Liver (tissue), 9 donors: ENCODE results near the gene TNN. TPM values are rescaled to one million over a fixed set of nuclear protein-coding genes. Genes with fewer than 3 reads are reported as not detected.

Source experiments
- DNase-seq: peaks from one replicate; pipeline ENCODE4 v3.0.0-alpha.2; 2017; ENCODE audit warnings: low spot score
- H3K27ac ChIP-seq, 2 donors: one replicate each; pipeline ENCODE4 v1.7.0; 2013; ENCODE audit warnings: inconsistent platforms in 2 of 2, low read length in 2 of 2, control low read depth in 1 of 2, low read depth in 1 of 2, mild to moderate bottlenecking in 1 of 2
- H3K27me3 ChIP-seq, 4 donors: one replicate each; pipeline versions ENCODE4 v1.6.1 to v1.7.0; 2013; ENCODE audit warnings: low read length in 3 of 4, inconsistent platforms in 1 of 4, mild to moderate bottlenecking in 1 of 4, moderate library complexity in 1 of 4; ENCODE audit not compliant: control insufficient read depth in 4 of 4, insufficient read depth in 4 of 4
- H3K36me3 ChIP-seq, 4 donors: one replicate each; pipeline versions ENCODE4 v1.6.1 to v1.7.0; 2013; ENCODE audit warnings: low read length in 3 of 4, mild to moderate bottlenecking in 3 of 4, low read depth in 1 of 4, moderate library complexity in 1 of 4; ENCODE audit not compliant: control insufficient read depth in 4 of 4, insufficient read depth in 3 of 4
- H3K4me1 ChIP-seq, 4 donors: one replicate each; pipeline versions ENCODE4 v1.6.1 to v1.7.0; 2013; ENCODE audit warnings: low read length in 3 of 4, mild to moderate bottlenecking in 3 of 4, moderate library complexity in 1 of 4; ENCODE audit not compliant: control insufficient read depth in 4 of 4, insufficient read depth in 4 of 4
- H3K4me3 ChIP-seq, 3 donors: one replicate each; pipeline versions ENCODE4 v1.6.1 to v1.7.0; 2013; ENCODE audit warnings: low read length in 3 of 3, control low read depth in 1 of 3, low read depth in 1 of 3, mild to moderate bottlenecking in 1 of 3
- H3K9ac ChIP-seq, 2 donors: one replicate each; pipeline ENCODE4 v1.7.0; 2013; ENCODE audit warnings: low read length in 2 of 2, mild to moderate bottlenecking in 2 of 2, moderate library complexity in 2 of 2, control low read depth in 1 of 2, low read depth in 1 of 2
- H3K9me3 ChIP-seq, 4 donors: one replicate each; pipeline versions ENCODE4 v1.6.1 to v1.7.0; 2013; ENCODE audit warnings: low read length in 3 of 4; ENCODE audit not compliant: control insufficient read depth in 4 of 4
- CTCF ChIP-seq: fragments of 150-350 bp; IDR thresholded peaks from 2 replicates; pipeline ENCODE4 v1.5.1; 2017; ENCODE audit warnings: improper control_type of control experiment, low read depth, low read length; ENCODE audit not compliant: missing input control
- EGR1 ChIP-seq, 2 donors: IDR thresholded peaks; 2 replicates each; pipeline ENCODE4 v1.6.1; 2016 to 2018; ENCODE audit warnings: antibody characterized with exemption in 2 of 2, low read depth in 2 of 2
- FOXA1 ChIP-seq: IDR thresholded peaks from 2 replicates; pipeline ENCODE4 v1.6.1; 2016; ENCODE audit warnings: antibody characterized with exemption
- FOXA2 ChIP-seq: IDR thresholded peaks from 2 replicates; pipeline ENCODE4 v1.6.1; 2016; ENCODE audit warnings: antibody characterized with exemption
- GABPA ChIP-seq, 2 donors: IDR thresholded peaks in 1 of 2; conservative IDR thresholded peaks in 1 of 2; 2 replicates each; pipeline ENCODE4 v1.6.1; 2016; ENCODE audit warnings: antibody characterized with exemption in 2 of 2, mild to moderate bottlenecking in 1 of 2, moderate library complexity in 1 of 2
- HNF4A ChIP-seq, 2 donors: conservative IDR thresholded peaks; 2 replicates each; pipeline ENCODE4 v1.6.1; 2016; ENCODE audit warnings: antibody characterized with exemption in 2 of 2, mild to moderate bottlenecking in 2 of 2
- HNF4G ChIP-seq: IDR thresholded peaks from 2 replicates; pipeline ENCODE4 v1.6.1; 2016; ENCODE audit warnings: antibody characterized with exemption
- JUND ChIP-seq, 2 donors: IDR thresholded peaks; 2 replicates each; pipeline ENCODE4 v1.6.1; 2016; ENCODE audit warnings: antibody characterized with exemption in 2 of 2
- NR2F2 ChIP-seq: IDR thresholded peaks from 2 replicates; pipeline ENCODE4 v1.6.1; 2016; ENCODE audit warnings: antibody characterized with exemption
- RAD21 ChIP-seq, 2 donors: IDR thresholded peaks; 2 replicates each; pipeline ENCODE4 v1.6.1; 2016; ENCODE audit warnings: antibody characterized with exemption in 2 of 2, mild to moderate bottlenecking in 2 of 2
- RXRA ChIP-seq, 2 donors: IDR thresholded peaks; 2 replicates each; pipeline ENCODE4 v1.6.1; 2017 to 2018; ENCODE audit warnings: antibody characterized with exemption in 2 of 2, mild to moderate bottlenecking in 1 of 2
- SP1 ChIP-seq: IDR thresholded peaks from 2 replicates; pipeline ENCODE4 v1.6.1; 2018; ENCODE audit warnings: antibody characterized with exemption, mild to moderate bottlenecking
- TAF1 ChIP-seq: conservative IDR thresholded peaks from 2 replicates; pipeline ENCODE4 v1.6.1; 2016; ENCODE audit warnings: antibody characterized with exemption, mild to moderate bottlenecking
- YY1 ChIP-seq: IDR thresholded peaks from 2 replicates; pipeline ENCODE4 v1.6.1; 2016; ENCODE audit warnings: antibody characterized with exemption, mild to moderate bottlenecking
- WGBS: extraction: QIAGEN DNeasy Blood & Tissue Kit; methylation state at CpG from one replicate; pipeline ENCODE4 v1.1.7; 2013; 5-methylcytosine and 5-hydroxymethylcytosine counted together
- polyA plus RNA-seq, 2 donors: library from polyadenylated mRNA; stranded (reverse) in 1 of 2; unstranded in 1 of 2; fragments of 200-250 nt in 1 of 2; fragments of >200 nt in 1 of 2; fragmentation: Nextera tagmentation in 1 of 2; extraction: Ambion mirVana in 1 of 2; gene quantifications; one replicate each; pipeline versions ENCODE4 v1.2.1 to v1.2.3, GENCODE V29; 2013 to 2015
- total RNA-seq, 2 donors: library from RNA; depleted of rRNA; stranded (reverse); fragments of >200 nt; gene quantifications; one replicate each; pipeline ENCODE4 v1.2.3, GENCODE V29; 2014
- TF ChIP-seq, protein P1 (sequence below): IDR thresholded peaks from 2 replicates; pipeline ENCODE4 v1.6.1; 2016; ENCODE audit warnings: antibody characterized with exemption
- TF ChIP-seq, protein P2 (sequence below): IDR thresholded peaks from 2 replicates; pipeline ENCODE4 v1.6.1; 2016; ENCODE audit warnings: antibody characterized with exemption
- TF ChIP-seq, protein P3 (sequence below): IDR thresholded peaks from 2 replicates; pipeline ENCODE4 v1.6.1; 2016; ENCODE audit warnings: antibody characterized with exemption
- donor health status: healthy.
- donor health status: healthy.
- donor health status: healthy.
- donor health status: healthy.
- donor health status: healthy.

TNN gene
- total and polyA plus RNA-seq, 4 donors = 0.11 to 1.8 (median 0.80) TPM

GRCh38 chr1:175157200-175157599 lies 89.6 kb downstream of the TNN start:
- peaks cover 3 to 14% (median 11%) of the 10 kb centered on the region in 4 donors for H3K4me1 ChIP-seq
- TF ChIP-seq EGR1 (IDR thresholded peaks at IDR 0.05; ENCODE audit: low read depth in 2 of 2) = no peak
- no peak for TF ChIP-seq RXRA (IDR thresholded peaks at IDR 0.05)
- TF ChIP-seq NR2F2 = no peak
- no peak for TF ChIP-seq JUND (IDR thresholded peaks at IDR 0.05)
- TF ChIP-seq, protein P1, sequence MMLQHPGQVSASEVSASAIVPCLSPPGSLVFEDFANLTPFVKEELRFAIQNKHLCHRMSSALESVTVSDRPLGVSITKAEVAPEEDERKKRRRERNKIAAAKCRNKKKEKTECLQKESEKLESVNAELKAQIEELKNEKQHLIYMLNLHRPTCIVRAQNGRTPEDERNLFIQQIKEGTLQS = no peak
- TF ChIP-seq RAD21 (IDR thresholded peaks at IDR 0.05) = no peak
- TF ChIP-seq, protein P2, sequence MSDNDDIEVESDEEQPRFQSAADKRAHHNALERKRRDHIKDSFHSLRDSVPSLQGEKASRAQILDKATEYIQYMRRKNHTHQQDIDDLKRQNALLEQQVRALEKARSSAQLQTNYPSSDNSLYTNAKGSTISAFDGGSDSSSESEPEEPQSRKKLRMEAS = no peak
- TF ChIP-seq SP1 = no peak
- no peak for TF ChIP-seq CTCF
- no peak for TF ChIP-seq YY1
- TF ChIP-seq HNF4G = no peak
- TF ChIP-seq FOXA2 = no peak
- TF ChIP-seq HNF4A (conservative IDR thresholded peaks at IDR 0.05) = no peak
- TF ChIP-seq TAF1 = no peak
- TF ChIP-seq, protein P3, sequence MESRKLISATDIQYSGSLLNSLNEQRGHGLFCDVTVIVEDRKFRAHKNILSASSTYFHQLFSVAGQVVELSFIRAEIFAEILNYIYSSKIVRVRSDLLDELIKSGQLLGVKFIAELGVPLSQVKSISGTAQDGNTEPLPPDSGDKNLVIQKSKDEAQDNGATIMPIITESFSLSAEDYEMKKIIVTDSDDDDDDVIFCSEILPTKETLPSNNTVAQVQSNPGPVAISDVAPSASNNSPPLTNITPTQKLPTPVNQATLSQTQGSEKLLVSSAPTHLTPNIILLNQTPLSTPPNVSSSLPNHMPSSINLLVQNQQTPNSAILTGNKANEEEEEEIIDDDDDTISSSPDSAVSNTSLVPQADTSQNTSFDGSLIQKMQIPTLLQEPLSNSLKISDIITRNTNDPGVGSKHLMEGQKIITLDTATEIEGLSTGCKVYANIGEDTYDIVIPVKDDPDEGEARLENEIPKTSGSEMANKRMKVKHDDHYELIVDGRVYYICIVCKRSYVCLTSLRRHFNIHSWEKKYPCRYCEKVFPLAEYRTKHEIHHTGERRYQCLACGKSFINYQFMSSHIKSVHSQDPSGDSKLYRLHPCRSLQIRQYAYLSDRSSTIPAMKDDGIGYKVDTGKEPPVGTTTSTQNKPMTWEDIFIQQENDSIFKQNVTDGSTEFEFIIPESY = no peak
- no peak overlapping the region for H3K27ac ChIP-seq
- DNase-seq = no peak
- H3K9me3 ChIP-seq = no peaks in the 10 kb centered on the region
- WGBS = 97% methylated on average over 2 of the region's 2 CpGs
- H3K36me3 ChIP-seq = peaks cover 1 to 33% (median 23%) of the 10 kb centered on the region in 4 donors
- no peak overlapping the region for H3K4me3 ChIP-seq
- H3K27me3 ChIP-seq = no peaks in the 10 kb centered on the region
- H3K9ac ChIP-seq = no peak overlapping the region

- Histone ChIP-seq H3K9ac (no peak overlapping the region), H3K27ac (no peak overlapping the region), H3K36me3 (peaks cover 1 to 41% (median 26%) of the 10 kb centered on the region in 4 donors), H3K9me3 (no peaks in the 10 kb centered on the region), H3K4me1 (peaks cover 3 to 14% (median 11%) of the 10 kb centered on the region in 4 donors), H3K27me3 (no peaks in the 10 kb centered on the region), H3K4me3 (no peak overlapping the region)
- DNase-seq = no peak
- no peak for TF ChIP-seq SP1
- TF ChIP-seq YY1 = no peak
- no peak for TF ChIP-seq RXRA (IDR thresholded peaks at IDR 0.05)
- TF ChIP-seq FOXA1 = no peak
- no peak for TF ChIP-seq CTCF
- TF ChIP-seq EGR1 (IDR thresholded peaks at IDR 0.05; ENCODE audit: low read depth in 2 of 2) = no peak
- TF ChIP-seq, protein P3 = no peak
- TF ChIP-seq FOXA2 = no peak
- TF ChIP-seq HNF4A (conservative IDR thresholded peaks at IDR 0.05) = no peak
- TF ChIP-seq, protein P2 = no peak
- TF ChIP-seq GABPA (IDR thresholded peaks at IDR 0.05 in 1 of 2, conservative IDR thresholded peaks at IDR 0.05 in 1 of 2) = no peak
- TF ChIP-seq RAD21 (IDR thresholded peaks at IDR 0.05) = no peak
- TF ChIP-seq NR2F2 = no peak
- no peak for TF ChIP-seq TAF1
- no peak for TF ChIP-seq JUND (IDR thresholded peaks at IDR 0.05)
- 98% methylated on average over 6 of the region's 6 CpGs for WGBS
Measured at GRCh38 chr1:175158170-175158591, 90.5 kb downstream of the TNN start.
